ENCODE measurements around the gene ACTC1. TPM values are rescaled to one million over a fixed set of nuclear protein-coding genes. Genes with fewer than 3 reads are reported as not detected.

The ACTC1 gene
- polyA plus RNA-seq, 3 donors = not detected

- H3K4me2 ChIP-seq (replicated peaks; ENCODE audit: extremely low read depth, low read length, poor library complexity, severe bottlenecking) = no peak overlapping the region
- no peaks in the 10 kb centered on the region for H3K4me1 ChIP-seq (ENCODE audit: control insufficient read depth in 1 of 2, insufficient read depth in 2 of 2, low read length in 2 of 2)
- no peaks in the 10 kb centered on the region for H3K9me3 ChIP-seq (replicated peaks in 1 of 2; ENCODE audit: control insufficient read depth in 1 of 2, insufficient read depth in 1 of 2, low read length in 2 of 2)
- Mint-ChIP-seq H3K27me3 (ENCODE audit: low read depth in 3 of 3) (peaks cover 0 to 2% (median 0%) of the 10 kb centered on the region in 3 donors), H3K27ac (no peak overlapping the region), H3K36me3 (no peaks in the 10 kb centered on the region), H3K4me1 (no peaks in the 10 kb centered on the region), H3K4me3 (no peak overlapping the region), H3K9me3 (peaks cover 0 to 8% (median 4%) of the 10 kb centered on the region in 7 donors)
- no peaks in the 10 kb centered on the region for H3K79me2 ChIP-seq (ENCODE audit: insufficient read depth, low read length)
- WGBS (ENCODE audit: insufficient coverage) = 96% methylated on average over 3 of the region's 3 CpGs
- no peak overlapping the region for H3K4me3 ChIP-seq (replicated peaks in 1 of 3; ENCODE audit: low read depth in 2 of 3, low read length in 3 of 3)
- DNase-seq = no peak
- H3K27ac ChIP-seq (ENCODE audit: low read depth in 1 of 2, low read length in 2 of 2) = no peak overlapping the region
- intact Hi-C loops (cut with micrococcal nuclease) = no loop called here
- H2AFZ ChIP-seq (ENCODE audit: insufficient read depth, low read depth, low read length, poor library complexity, severe bottlenecking) = no peak overlapping the region
- no peaks in the 10 kb centered on the region for H3K27me3 ChIP-seq (ENCODE audit: control insufficient read depth in 2 of 2, insufficient read depth in 2 of 2, low read length in 2 of 2)
- no peak overlapping the region for H3K9ac ChIP-seq (ENCODE audit: insufficient read depth, low read length, poor library complexity, severe bottlenecking)
- no peaks in the 10 kb centered on the region for H3K36me3 ChIP-seq (replicated peaks in 1 of 2; ENCODE audit: control insufficient read depth in 1 of 2, insufficient read depth in 2 of 2, low read length in 2 of 2)
- H4K20me1 ChIP-seq (ENCODE audit: insufficient read depth, low read length) = no peaks in the 10 kb centered on the region
- TF ChIP-seq CTCF (IDR thresholded peaks at IDR 0.05) = no peak
Observed at GRCh38 chr15:34838282-34838681, 42.9 kb upstream of the ACTC1 start.

GRCh38 chr15:34837246-34838016 lies 42.1 kb upstream of the ACTC1 start:
- 88% methylated on average over 5 of the region's 6 CpGs for WGBS (ENCODE audit: insufficient coverage)
- H3K4me3 ChIP-seq (replicated peaks in 1 of 3; ENCODE audit: low read depth in 2 of 3, low read length in 3 of 3) = no peak overlapping the region
- H3K9ac ChIP-seq (ENCODE audit: insufficient read depth, low read length, poor library complexity, severe bottlenecking) = no peak overlapping the region
- H3K4me3 Mint-ChIP-seq = no peak overlapping the region
- H3K9me3 Mint-ChIP-seq = peaks cover 0 to 12% (median 7%) of the 10 kb centered on the region in 7 donors
- TF ChIP-seq CTCF (IDR thresholded peaks at IDR 0.05) = no peak
- no peaks in the 10 kb centered on the region for H3K4me1 Mint-ChIP-seq
- no peak overlapping the region for H3K27ac ChIP-seq (ENCODE audit: low read depth in 1 of 2, low read length in 2 of 2)
- H3K9me3 ChIP-seq (replicated peaks in 1 of 2; ENCODE audit: control insufficient read depth in 1 of 2, insufficient read depth in 1 of 2, low read length in 2 of 2) = no peaks in the 10 kb centered on the region
- H3K27me3 Mint-ChIP-seq (ENCODE audit: low read depth in 3 of 3) = peaks cover 0 to 4% (median 0%) of the 10 kb centered on the region in 3 donors
- no peak for DNase-seq
- H3K79me2 ChIP-seq (ENCODE audit: insufficient read depth, low read length) = no peaks in the 10 kb centered on the region
- H3K36me3 ChIP-seq (replicated peaks in 1 of 2; ENCODE audit: control insufficient read depth in 1 of 2, insufficient read depth in 2 of 2, low read length in 2 of 2) = no peaks in the 10 kb centered on the region
- H4K20me1 ChIP-seq (ENCODE audit: insufficient read depth, low read length) = no peaks in the 10 kb centered on the region
- no peak overlapping the region for H3K4me2 ChIP-seq (replicated peaks; ENCODE audit: extremely low read depth, low read length, poor library complexity, severe bottlenecking)
- no peaks in the 10 kb centered on the region for H3K4me1 ChIP-seq (ENCODE audit: control insufficient read depth in 1 of 2, insufficient read depth in 2 of 2, low read length in 2 of 2)
- no peaks in the 10 kb centered on the region for H3K36me3 Mint-ChIP-seq
- H3K27ac Mint-ChIP-seq = no peak overlapping the region
- H2AFZ ChIP-seq (ENCODE audit: insufficient read depth, low read depth, low read length, poor library complexity, severe bottlenecking) = no peak overlapping the region
- intact Hi-C loops (cut with micrococcal nuclease) = no loop called here
- H3K27me3 ChIP-seq (ENCODE audit: control insufficient read depth in 2 of 2, insufficient read depth in 2 of 2, low read length in 2 of 2) = no peaks in the 10 kb centered on the region

Measured in CD14-positive monocyte (primary cell).